Large intestine (tissue), 3 donors: ENCODE data around the gene SGO1. TPM values are rescaled to one million over a fixed set of nuclear protein-coding genes. Genes with fewer than 3 reads are reported as not detected.
A peak's percentile ranks its signal among the peaks of the same experiment; 100 is the strongest.
"Not testable (repeated sequence)": the region's sequence is repeated elsewhere in the genome, so short reads cannot be mapped to it uniquely, and the experiment has no call there.

Source experiments
- DNase-seq, 2 donors: peaks; one replicate each; pipeline versions ENCODE4 v3.0.0 to v3.0.0-alpha.2; 2013
- H3K27ac ChIP-seq: one replicate; pipeline ENCODE4 v1.5.1; 2013; ENCODE audit warnings: low read length
- H3K27me3 ChIP-seq: 2 replicates; pipeline ENCODE4 v1.6.1; 2013; ENCODE audit warnings: low read length; ENCODE audit not compliant: control insufficient read depth, insufficient read depth
- H3K36me3 ChIP-seq: 2 replicates; pipeline ENCODE4 v1.6.1; 2013; ENCODE audit warnings: low read length; ENCODE audit not compliant: control insufficient read depth, insufficient read depth
- H3K4me1 ChIP-seq: one replicate; pipeline ENCODE4 v1.6.1; 2013; ENCODE audit warnings: low read length; ENCODE audit not compliant: control insufficient read depth, insufficient read depth
- H3K4me3 ChIP-seq: one replicate; pipeline ENCODE4 v1.5.1; 2013; ENCODE audit warnings: low read length
- H3K9me3 ChIP-seq: one replicate; pipeline ENCODE4 v1.6.1; 2013; ENCODE audit warnings: mild to moderate bottlenecking, low read depth, low read length, moderate library complexity; ENCODE audit not compliant: control insufficient read depth
- WGBS: methylation state at CpG from one replicate; pipeline ENCODE4 v1.1.5; 2013; ENCODE audit warnings: low lambda C conversion rate; ENCODE audit not compliant: insufficient coverage; 5-methylcytosine and 5-hydroxymethylcytosine counted together
- polyA plus RNA-seq: library from polyadenylated mRNA; unstranded; fragments of 120-200 nt; gene quantifications from one replicate; pipeline ENCODE4 v1.2.1, GENCODE V29; 2013

Gene SGO1
- polyA plus RNA-seq, 1 donor = 4.7 TPM

GRCh38 chr3:20205898-20206297, 19.9 kb upstream of the SGO1 start:
- H3K4me3 ChIP-seq, H3K36me3 ChIP-seq, H3K9me3 ChIP-seq, H3K27me3 ChIP-seq, H3K27ac ChIP-seq, H3K4me1 ChIP-seq, DNase-seq: not testable (repeated sequence)

- Histone ChIP-seq H3K36me3 (no peaks in the 10 kb centered on the region), H3K27ac (no peak overlapping the region), H3K4me3 (no peak overlapping the region), H3K4me1 (peaks cover 3% of the 10 kb centered on the region), H3K27me3 (no peaks in the 10 kb centered on the region), H3K9me3 (no peaks in the 10 kb centered on the region)
- no peak for DNase-seq
Observed at GRCh38 chr3:20201143-20201542, 15.1 kb upstream of the SGO1 start.

GRCh38 chr3:20197775-20198174, 11.8 kb upstream of the SGO1 start:
- Histone ChIP-seq H3K27ac (peak overlapping the region; percentile 69), H3K4me3 (no peak overlapping the region), H3K4me1 (peaks cover 3% of the 10 kb centered on the region), H3K27me3 (no peaks in the 10 kb centered on the region), H3K9me3 (no peaks in the 10 kb centered on the region), H3K36me3 (no peaks in the 10 kb centered on the region)
- DNase-seq = peak; percentile 84 to 92
- WGBS = 27% methylated on average over 2 of the region's 3 CpGs

- Histone ChIP-seq H3K36me3 (no peaks in the 10 kb centered on the region), H3K4me3 (no peak overlapping the region), H3K9me3 (no peaks in the 10 kb centered on the region), H3K4me1 (peaks cover 3% of the 10 kb centered on the region), H3K27ac (no peak overlapping the region), H3K27me3 (no peaks in the 10 kb centered on the region)
- no peak for DNase-seq
- 100% methylated on average over 1 of the region's 7 CpGs for WGBS
Observed at GRCh38 chr3:20194793-20195460, 8.9 kb upstream of the SGO1 start.

GRCh38 chr3:20190991-20191390, 5.0 kb upstream of the SGO1 start:
- DNase-seq = no peak
- Histone ChIP-seq H3K4me3 (no peak overlapping the region), H3K27me3 (no peaks in the 10 kb centered on the region), H3K9me3 (no peaks in the 10 kb centered on the region), H3K27ac (no peak overlapping the region), H3K4me1 (peaks cover 4% of the 10 kb centered on the region), H3K36me3 (no peaks in the 10 kb centered on the region)
- WGBS = 54% methylated on average over 2 of the region's 5 CpGs

- Histone ChIP-seq H3K27me3 (no peaks in the 10 kb centered on the region), H3K4me3 (peak overlapping the region; percentile 95), H3K4me1 (peaks cover 4% of the 10 kb centered on the region), H3K36me3 (no peaks in the 10 kb centered on the region), H3K27ac (peak overlapping the region; percentile 100), H3K9me3 (no peaks in the 10 kb centered on the region)
- no peak for DNase-seq
- 0% methylated on average over 6 of the region's 9 CpGs for WGBS
Observed at GRCh38 chr3:20186600-20187004, 596 bp upstream of the SGO1 start.

GRCh38 chr3:20185331-20185678, 701 bp downstream of the SGO1 start:
- DNase-seq = peak in 1 of 2 donors; percentile 29
- H3K27ac ChIP-seq = peak overlapping the region; percentile 100

GRCh38 chr3:20182206-20182605, 3.8 kb downstream of the SGO1 start:
- WGBS = no CpG with 5 or more reads among the region's 4 CpGs
- Histone ChIP-seq H3K4me1 (no peaks in the 10 kb centered on the region), H3K9me3 (no peaks in the 10 kb centered on the region), H3K27me3 (no peaks in the 10 kb centered on the region), H3K36me3 (no peaks in the 10 kb centered on the region), H3K27ac (no peak overlapping the region), H3K4me3 (no peak overlapping the region)
- no peak for DNase-seq

More at GRCh38 chr3:20185331-20185678, 701 bp downstream of the SGO1 start:
- Histone ChIP-seq H3K4me3 (peak overlapping the region; percentile 95), H3K27me3 (no peaks in the 10 kb centered on the region), H3K9me3 (no peaks in the 10 kb centered on the region), H3K36me3 (no peaks in the 10 kb centered on the region), H3K4me1 (peaks cover 4% of the 10 kb centered on the region)
- WGBS = no CpG with 5 or more reads among the region's 12 CpGs

- 100% methylated on average over 2 of the region's 3 CpGs for WGBS
- Histone ChIP-seq H3K27ac (no peak overlapping the region), H3K9me3 (no peaks in the 10 kb centered on the region), H3K4me1 (no peaks in the 10 kb centered on the region), H3K36me3 (no peaks in the 10 kb centered on the region), H3K27me3 (no peaks in the 10 kb centered on the region), H3K4me3 (no peak overlapping the region)
- no peak for DNase-seq
Observed at GRCh38 chr3:20181276-20181675, 4.7 kb downstream of the SGO1 start.

- 93% methylated on average over 4 of the region's 4 CpGs for WGBS
- H3K36me3 ChIP-seq = no peaks in the 10 kb centered on the region
- H3K27ac ChIP-seq = no peak overlapping the region
- H3K9me3 ChIP-seq = no peaks in the 10 kb centered on the region
- no peak overlapping the region for H3K4me3 ChIP-seq
- H3K27me3 ChIP-seq = no peaks in the 10 kb centered on the region
- H3K4me1 ChIP-seq = no peaks in the 10 kb centered on the region
- no peak for DNase-seq
Observed at GRCh38 chr3:20173844-20174410, 12.1 kb downstream of the SGO1 start.

- Histone ChIP-seq H3K4me3 (no peak overlapping the region), H3K36me3 (no peaks in the 10 kb centered on the region), H3K27ac (no peak overlapping the region), H3K27me3 (no peaks in the 10 kb centered on the region), H3K9me3 (no peaks in the 10 kb centered on the region), H3K4me1 (peaks cover 5% of the 10 kb centered on the region)
- WGBS = 100% methylated on average over 1 of the region's 2 CpGs
- no peak for DNase-seq
Observed at GRCh38 chr3:20161714-20162113, 24.3 kb downstream of the SGO1 start.
